ENCODE data around the gene CASZ1.

The CASZ1 gene

GRCh38 chr1:10665930-10666850 lies 130.3 kb downstream of the CASZ1 start:
- no peak for TF ChIP-seq ZFX (IDR thresholded peaks at IDR 0.05; ENCODE audit: borderline replicate concordance)
- no peak for TF ChIP-seq CTCF (IDR thresholded peaks at IDR 0.05)
- peak overlapping the region; percentile 18 for H3K27ac ChIP-seq

GRCh38 chr1:10665226-10665625 lies 131.2 kb downstream of the CASZ1 start:
- H3K27ac ChIP-seq = no peak overlapping the region
- TF ChIP-seq CTCF (IDR thresholded peaks at IDR 0.05) (no peak), ZFX (IDR thresholded peaks at IDR 0.05; ENCODE audit: borderline replicate concordance) (no peak)

GRCh38 chr1:10664251-10664650 lies 132.2 kb downstream of the CASZ1 start:
- no peak overlapping the region for H3K27ac ChIP-seq
- TF ChIP-seq CTCF (IDR thresholded peaks at IDR 0.05) (no peak), ZFX (IDR thresholded peaks at IDR 0.05; ENCODE audit: borderline replicate concordance) (no peak)

- no peak overlapping the region for H3K27ac ChIP-seq
- no peak for TF ChIP-seq ZFX (IDR thresholded peaks at IDR 0.05; ENCODE audit: borderline replicate concordance)
- TF ChIP-seq CTCF (IDR thresholded peaks at IDR 0.05) = no peak
Observed at GRCh38 chr1:10663678-10664035, 132.8 kb downstream of the CASZ1 start.

- no peak for TF ChIP-seq ZFX (IDR thresholded peaks at IDR 0.05; ENCODE audit: borderline replicate concordance)
- no peak for TF ChIP-seq CTCF (IDR thresholded peaks at IDR 0.05)
- H3K27ac ChIP-seq = no peak overlapping the region
Observed at GRCh38 chr1:10662824-10663677, 133.4 kb downstream of the CASZ1 start.

GRCh38 chr1:10662090-10662688 lies 134.3 kb downstream of the CASZ1 start:
- no peak overlapping the region for H3K27ac ChIP-seq
- TF ChIP-seq CTCF (IDR thresholded peaks at IDR 0.05) = no peak
- TF ChIP-seq ZFX (IDR thresholded peaks at IDR 0.05; ENCODE audit: borderline replicate concordance) = no peak
